HepG2 (cell line): ENCODE data around the gene MISP3. TPM values are rescaled to one million over a fixed set of nuclear protein-coding genes. Genes with fewer than 3 reads are reported as not detected.

Experiments used
- DMTF1 ChIP-seq: sonication (generic); formaldehyde crosslinking; IDR thresholded peaks from 2 replicates; pipeline ENCODE4 v1.4.0; 2020; ENCODE audit warnings: mild to moderate bottlenecking, missing genetic modification reagents
- GABPB1 ChIP-seq: IDR thresholded peaks from 2 replicates; pipeline ENCODE4 v1.6.1; 2016; ENCODE audit warnings: mild to moderate bottlenecking, missing genetic modification reagents, moderate library complexity, missing compliant biosample characterization
- HMG20A ChIP-seq: IDR thresholded peaks from 2 replicates; pipeline ENCODE4 v1.6.1; 2016; ENCODE audit warnings: borderline replicate concordance
- HMGXB4 ChIP-seq, 2 experiments: sonication (generic) in 1 of 2; formaldehyde crosslinking in 1 of 2; IDR thresholded peaks; 2 replicates each; pipeline versions ENCODE4 v1.4.0 to v1.6.1; 2018 to 2020; ENCODE audit warnings: missing genetic modification reagents in 2 of 2, borderline replicate concordance in 1 of 2, low read depth in 1 of 2, mild to moderate bottlenecking in 1 of 2, missing biosample characterization in 1 of 2
- HOXA5 ChIP-seq: sonication (generic); formaldehyde crosslinking; IDR thresholded peaks from 2 replicates; pipeline ENCODE4 v1.4.0; 2020; ENCODE audit warnings: missing genetic modification reagents
- PAWR ChIP-seq: sonication (generic); formaldehyde crosslinking; IDR thresholded peaks from 2 replicates; pipeline ENCODE4 v1.4.0; 2020; ENCODE audit warnings: missing genetic modification reagents, mild to moderate bottlenecking, borderline replicate concordance
- PAXIP1 ChIP-seq: sonication (generic); formaldehyde crosslinking; conservative IDR thresholded peaks from 2 replicates; pipeline ENCODE4 v1.4.0; 2020; ENCODE audit warnings: mild to moderate bottlenecking, missing genetic modification reagents, moderate library complexity
- RBM22 ChIP-seq: fragments of 200-400 bp; formaldehyde crosslinking; optimal IDR thresholded peaks from 2 replicates; pipeline ENCODE3; 2017; ENCODE audit warnings: mild to moderate bottlenecking, low read length, moderate library complexity
- THRA ChIP-seq: sonication (generic); formaldehyde crosslinking; IDR thresholded peaks from 2 replicates; pipeline ENCODE4 v1.4.0; 2020; ENCODE audit warnings: missing genetic modification reagents, borderline replicate concordance
- ZHX1 ChIP-seq: sonication (generic); formaldehyde crosslinking; IDR thresholded peaks from 2 replicates; pipeline ENCODE4 v1.8.1; 2022; ENCODE audit warnings: low read depth, mild to moderate bottlenecking, missing genetic modification reagents
- ZNF224 ChIP-seq: sonication (generic); formaldehyde crosslinking; IDR thresholded peaks from 2 replicates; pipeline ENCODE4 v1.5.0; 2020; ENCODE audit warnings: mild to moderate bottlenecking, missing genetic modification reagents
- ZNF678 ChIP-seq: sonication (generic); formaldehyde crosslinking; IDR thresholded peaks from 2 replicates; pipeline ENCODE4 v1.4.0; 2020; ENCODE audit warnings: mild to moderate bottlenecking, missing genetic modification reagents
- ZNF761 ChIP-seq: sonication (generic); formaldehyde crosslinking; conservative IDR thresholded peaks from 2 replicates; pipeline ENCODE4 v1.4.0; 2020; ENCODE audit warnings: mild to moderate bottlenecking, missing genetic modification reagents
- ZSCAN9 ChIP-seq: IDR thresholded peaks from 2 replicates; pipeline ENCODE4 v1.6.1; 2016; ENCODE audit warnings: borderline replicate concordance
- ZZZ3 ChIP-seq: sonication (generic); formaldehyde crosslinking; IDR thresholded peaks from 2 replicates; pipeline ENCODE4 v1.4.0; 2020; ENCODE audit warnings: missing genetic modification reagents, mild to moderate bottlenecking, borderline replicate concordance
- polyA plus RNA-seq, 8 experiments: library from polyadenylated mRNA; depleted of rRNA in 3 of 8; stranded (reverse) in 7 of 8; unstranded in 1 of 8; fragments of >200 nt; fragmentation: Illumina TruSeq in 4 of 8; extraction: Trizol in 4 of 8; gene quantifications; 2 replicates each; pipeline versions ENCODE4 v1.2.1 to v1.2.3, GENCODE V29; 2011 to 2016; ENCODE audit warnings: low read depth in 4 of 8, missing spikeins in 1 of 8, mixed read lengths in 1 of 8; ENCODE audit not compliant: insufficient read depth in 1 of 8
- total RNA-seq, 5 experiments: library from RNA; depleted of rRNA; stranded (reverse); fragments of >200 nt; fragmentation: Illumina TruSeq; extraction: Trizol; gene quantifications; 2 replicates each; pipeline ENCODE4 v1.2.3, GENCODE V29; 2016; ENCODE audit warnings: low read depth in 1 of 5

The MISP3 gene
- total and polyA plus RNA-seq, 2 of the 13 experiments (the other 11 are each of a cell fraction or from before 2014, with no cell fraction given), result 2.5 to 5.4 TPM

- TF ChIP-seq GABPB1 (CRISPR knock-in tag), result no peak
- no peak for TF ChIP-seq ZZZ3 (CRISPR knock-in tag)
- no peak for TF ChIP-seq THRA
- no peak for TF ChIP-seq ZSCAN9
- no peak; a peak in 1 of 4 replicates for TF ChIP-seq HMGXB4 (CRISPR knock-in tag; IDR thresholded peaks at IDR 0.05; ENCODE audit: borderline replicate concordance in 1 of 2, low read depth in 1 of 2)
- no peak for TF ChIP-seq PAWR (CRISPR knock-in tag)
- TF ChIP-seq ZNF761, result no peak
- TF ChIP-seq HOXA5 (CRISPR knock-in tag), result no peak
- no peak for TF ChIP-seq HMG20A (CRISPR knock-in tag)
- no peak for TF ChIP-seq RBM22
- no peak for TF ChIP-seq DMTF1 (CRISPR knock-in tag)
- TF ChIP-seq PAXIP1, result no peak
- TF ChIP-seq ZNF678, result no peak
- TF ChIP-seq ZHX1 (CRISPR knock-in tag), result no peak
- TF ChIP-seq ZNF224 (CRISPR knock-in tag), result no peak
Measured at GRCh38 chr19:14072535-14073260, at the start of gene MISP3 (continued).
